Astrocyte (in vitro differentiated cells and primary cell): ENCODE results near the gene HOXA13.

ENCODE experiments used
- CTCF ChIP-seq: IDR thresholded peaks from 2 replicates; pipeline ENCODE4 v1.5.1; 2011; ENCODE audit warnings: low read depth, mild to moderate bottlenecking, inconsistent platforms, low read length, moderate library complexity; ENCODE audit not compliant: insufficient read depth
- EZH2 ChIP-seq: IDR thresholded peaks from 2 replicates; pipeline ENCODE4 v1.6.1; 2012; ENCODE audit warnings: mild to moderate bottlenecking, low read length, inconsistent platforms; ENCODE audit not compliant: insufficient read depth

- TF ChIP-seq CTCF: no peak
- TF ChIP-seq EZH2: peak; percentile 48
Measured at GRCh38 chr7:27193335-27194001, 6.4 kb downstream of the HOXA13 start.
